ENCODE data around the gene FAM13C. TPM values are rescaled to one million over a fixed set of nuclear protein-coding genes. Genes with fewer than 3 reads are reported as not detected.
"Not testable (repeated sequence)": the region's sequence is repeated elsewhere in the genome, so short reads cannot be mapped to it uniquely, and the experiment has no call there.

FAM13C gene
- total RNA-seq: 12.8 TPM

DNA sequence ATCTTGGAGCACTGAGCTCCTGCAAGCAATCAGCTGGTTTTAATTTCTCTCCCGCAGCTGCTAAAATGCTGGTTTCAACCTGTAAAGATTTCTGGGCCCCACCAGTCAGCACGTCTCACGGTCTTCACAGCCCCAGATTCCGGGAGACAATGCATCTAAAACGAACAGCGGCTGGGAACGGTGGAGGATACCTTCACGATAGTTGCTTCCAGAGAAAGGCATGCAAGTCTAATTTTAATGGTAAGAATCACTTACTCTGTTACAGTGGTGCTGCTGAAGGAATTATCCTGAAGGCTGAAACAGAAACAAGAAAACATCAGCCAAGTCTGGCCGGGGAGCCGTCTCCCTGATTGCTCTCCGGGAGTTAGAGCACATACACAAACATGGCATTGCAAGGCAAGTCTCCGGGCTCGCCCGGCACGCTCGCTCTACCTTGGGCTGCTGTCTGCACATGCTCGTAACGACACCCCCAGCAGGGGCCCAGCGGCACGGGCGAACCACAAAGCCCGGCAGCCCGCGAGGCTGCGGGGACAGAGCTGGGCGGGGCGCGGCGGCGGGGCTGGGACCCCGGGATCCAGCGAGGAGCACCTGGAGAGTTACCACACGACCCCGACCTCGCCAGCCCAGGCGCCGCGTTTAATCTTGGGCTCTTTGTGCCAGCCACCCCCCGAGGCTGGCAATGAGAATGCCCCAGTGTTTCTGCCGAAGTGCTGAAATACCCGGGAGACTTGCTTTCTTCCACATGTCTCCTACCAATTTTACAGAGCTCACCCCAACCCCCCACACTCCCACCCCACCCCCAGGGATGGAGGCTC is at the start of gene FAM13C:
Gene FAM13C, minus strand, starts transcription at position 406 of the 815 bp plus-strand sequence. Its CDS starts 89 bp downstream, at position 317.
- H3K4me3 ChIP-seq: peak within 1 kb of the TSS; percentile 65 to 80
- no peaks in the 10 kb centered on the region for H3K9me3 ChIP-seq
- H3K4me1 ChIP-seq: peaks cover 32% of the 10 kb centered on the region
- no peaks in the 10 kb centered on the region for H3K36me3 ChIP-seq
- TF ChIP-seq POLR2AphosphoS5 (IDR thresholded peaks at IDR 0.05; ENCODE audit: insufficient read depth in 1 of 2, low read depth in 1 of 2) (peak in 1 of 2 donors; percentile 45), POLR2A (IDR thresholded peaks at IDR 0.05) (no peak)
- TF ChIP-seq, protein P1, sequence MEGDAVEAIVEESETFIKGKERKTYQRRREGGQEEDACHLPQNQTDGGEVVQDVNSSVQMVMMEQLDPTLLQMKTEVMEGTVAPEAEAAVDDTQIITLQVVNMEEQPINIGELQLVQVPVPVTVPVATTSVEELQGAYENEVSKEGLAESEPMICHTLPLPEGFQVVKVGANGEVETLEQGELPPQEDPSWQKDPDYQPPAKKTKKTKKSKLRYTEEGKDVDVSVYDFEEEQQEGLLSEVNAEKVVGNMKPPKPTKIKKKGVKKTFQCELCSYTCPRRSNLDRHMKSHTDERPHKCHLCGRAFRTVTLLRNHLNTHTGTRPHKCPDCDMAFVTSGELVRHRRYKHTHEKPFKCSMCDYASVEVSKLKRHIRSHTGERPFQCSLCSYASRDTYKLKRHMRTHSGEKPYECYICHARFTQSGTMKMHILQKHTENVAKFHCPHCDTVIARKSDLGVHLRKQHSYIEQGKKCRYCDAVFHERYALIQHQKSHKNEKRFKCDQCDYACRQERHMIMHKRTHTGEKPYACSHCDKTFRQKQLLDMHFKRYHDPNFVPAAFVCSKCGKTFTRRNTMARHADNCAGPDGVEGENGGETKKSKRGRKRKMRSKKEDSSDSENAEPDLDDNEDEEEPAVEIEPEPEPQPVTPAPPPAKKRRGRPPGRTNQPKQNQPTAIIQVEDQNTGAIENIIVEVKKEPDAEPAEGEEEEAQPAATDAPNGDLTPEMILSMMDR (IDR thresholded peaks at IDR 0.05): no peak
- no peaks in the 10 kb centered on the region for H3K27me3 ChIP-seq
- peak within 1 kb of the TSS; percentile 88 for H3K27ac ChIP-seq
- no peak for DNase-seq (ENCODE audit: extremely low spot score in 2 of 2)
- intact Hi-C loops (cut with DNase I): no loop called here

DNA sequence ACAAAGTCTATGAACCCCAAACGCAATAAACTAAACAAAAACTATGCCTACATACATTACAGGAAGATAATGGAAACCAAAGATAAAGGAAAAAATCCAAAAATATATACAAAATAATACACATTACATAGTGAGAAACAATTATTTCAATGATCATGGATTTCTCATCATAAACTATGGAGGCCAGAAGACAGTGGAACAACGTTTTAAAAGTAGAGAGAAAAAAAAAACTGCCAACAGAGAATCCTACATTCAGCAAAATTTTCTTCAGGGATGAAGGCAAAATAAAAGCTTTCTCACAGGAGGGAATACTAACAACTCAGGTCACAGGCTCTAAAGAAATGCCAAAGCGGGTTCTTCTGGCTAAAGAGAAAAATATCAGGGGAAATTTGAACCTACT is 42.9 kb upstream of the FAM13C start:
- H3K36me3 ChIP-seq: no peaks in the 10 kb centered on the region
- intact Hi-C loops (cut with DNase I): no loop called here
- no peaks in the 10 kb centered on the region for H3K27me3 ChIP-seq
- TF ChIP-seq, protein P1 (IDR thresholded peaks at IDR 0.05): no peak
- no peak for TF ChIP-seq POLR2A (IDR thresholded peaks at IDR 0.05)
- TF ChIP-seq POLR2AphosphoS5 (IDR thresholded peaks at IDR 0.05; ENCODE audit: insufficient read depth in 1 of 2, low read depth in 1 of 2): no peak
- no peaks in the 10 kb centered on the region for H3K4me1 ChIP-seq
- no peaks in the 10 kb centered on the region for H3K9me3 ChIP-seq
- H3K4me3 ChIP-seq: no peak overlapping the region
- no peak overlapping the region for H3K27ac ChIP-seq
- DNase-seq (ENCODE audit: extremely low spot score in 2 of 2): no peak

DNA sequence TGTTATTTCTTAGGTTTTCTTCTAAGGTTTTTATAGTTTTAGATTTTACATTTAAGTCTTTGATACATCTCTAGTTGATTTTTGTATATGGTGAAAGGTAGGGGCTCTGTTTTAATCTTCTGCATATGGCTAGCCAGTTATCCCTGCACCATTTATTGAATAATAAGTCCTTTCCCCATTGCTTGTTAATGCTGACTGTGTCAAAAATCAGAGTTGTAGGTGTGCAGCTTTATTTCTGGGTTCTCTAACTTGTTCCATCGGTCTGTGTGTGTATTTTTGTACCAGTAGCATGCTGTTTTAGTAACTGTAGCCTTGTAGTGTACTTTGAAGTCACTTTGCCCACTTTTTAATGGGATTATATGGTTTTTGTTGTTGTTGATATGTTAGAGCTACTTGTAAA is 37.9 kb upstream of the FAM13C start:
- Histone ChIP-seq H3K36me3 (no peaks in the 10 kb centered on the region), H3K4me1 (no peaks in the 10 kb centered on the region), H3K27ac (no peak overlapping the region), H3K27me3 (no peaks in the 10 kb centered on the region), H3K9me3 (no peaks in the 10 kb centered on the region), H3K4me3 (no peak overlapping the region)
- TF ChIP-seq POLR2A (IDR thresholded peaks at IDR 0.05) (no peak), POLR2AphosphoS5 (IDR thresholded peaks at IDR 0.05; ENCODE audit: insufficient read depth in 1 of 2, low read depth in 1 of 2) (no peak)
- TF ChIP-seq, protein P1 (IDR thresholded peaks at IDR 0.05): no peak
- intact Hi-C loops (cut with DNase I): no loop called here
- DNase-seq (ENCODE audit: extremely low spot score in 2 of 2): no peak

DNA sequence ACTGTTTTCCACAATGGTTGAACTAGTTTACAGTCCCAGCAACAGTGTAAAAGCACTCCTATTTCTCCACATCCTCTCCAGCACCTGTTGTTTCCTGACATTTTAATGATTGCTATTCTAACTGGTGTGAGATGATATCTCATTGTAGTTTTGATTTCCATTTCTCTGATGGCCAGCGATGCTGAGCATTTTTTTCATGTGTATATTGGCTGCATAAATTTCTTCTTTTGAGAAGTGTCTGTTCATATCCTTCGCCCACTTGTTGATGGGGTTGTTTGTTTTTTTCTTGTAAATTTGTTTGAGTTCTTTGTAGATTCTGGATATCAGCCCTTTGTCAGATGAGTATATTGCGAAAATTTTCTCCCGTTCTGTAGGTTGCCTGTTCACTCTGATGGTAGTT is 37.0 kb upstream of the FAM13C start:
- H3K36me3 ChIP-seq; H3K4me1 ChIP-seq; intact Hi-C loops (cut with DNase I); H3K4me3 ChIP-seq; H3K27me3 ChIP-seq; H3K27ac ChIP-seq; DNase-seq (ENCODE audit: extremely low spot score in 2 of 2); H3K9me3 ChIP-seq: not testable (repeated sequence)

DNA sequence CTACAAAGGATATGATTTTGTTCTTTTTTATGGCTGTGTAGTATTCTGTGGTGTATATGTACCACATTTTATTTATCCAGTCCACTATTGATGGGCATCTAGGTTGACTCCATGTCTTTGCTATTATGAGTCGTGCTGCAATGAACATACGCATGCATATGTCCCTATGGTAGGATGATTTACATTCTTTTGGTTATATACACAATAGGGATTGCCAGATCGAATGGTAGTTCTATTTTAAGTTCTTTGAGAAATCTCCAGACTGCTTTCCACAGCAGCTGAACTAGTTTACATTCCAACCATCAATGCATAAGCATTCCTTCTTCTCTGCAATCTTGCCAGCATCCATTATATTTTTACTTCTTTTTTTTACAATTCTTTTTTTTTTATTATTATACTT is 35.6 kb upstream of the FAM13C start:
- intact Hi-C loops (cut with DNase I): no loop called here
- Histone ChIP-seq H3K9me3 (no peaks in the 10 kb centered on the region), H3K36me3 (no peaks in the 10 kb centered on the region), H3K27ac (no peak overlapping the region), H3K4me3 (no peak overlapping the region), H3K4me1 (no peaks in the 10 kb centered on the region), H3K27me3 (no peaks in the 10 kb centered on the region)
- DNase-seq (ENCODE audit: extremely low spot score in 2 of 2): no peak
- TF ChIP-seq, protein P1 (IDR thresholded peaks at IDR 0.05): no peak
- TF ChIP-seq POLR2AphosphoS5 (IDR thresholded peaks at IDR 0.05; ENCODE audit: insufficient read depth in 1 of 2, low read depth in 1 of 2): no peak
- no peak for TF ChIP-seq POLR2A (IDR thresholded peaks at IDR 0.05)

Measured in vagina (tissue), 2 donors.